ENCODE results near the gene LNX1. TPM values are rescaled to one million over a fixed set of nuclear protein-coding genes. Genes with fewer than 3 reads are reported as not detected.

LNX1 gene
- total and polyA plus RNA-seq, 9 donors, result 2.4 to 5.1 (median 2.8) TPM

- peaks cover 35% of the 10 kb centered on the region for H3K4me1 ChIP-seq (ENCODE audit: control insufficient read depth, insufficient read depth, low read length)
- DNase-seq, result no peak
- no peaks in the 10 kb centered on the region for H3K36me3 ChIP-seq (ENCODE audit: control insufficient read depth, insufficient read depth, low read length)
- WGBS (ENCODE audit: insufficient coverage), result 52% methylated on average over 8 of the region's 8 CpGs
- H3K27me3 ChIP-seq (ENCODE audit: control insufficient read depth, insufficient read depth, low read length), result no peaks in the 10 kb centered on the region
- no peaks in the 10 kb centered on the region for H3K9me3 ChIP-seq (replicated peaks; ENCODE audit: control insufficient read depth, low read depth, low read length)
- peak overlapping the region; percentile 50 for H3K27ac ChIP-seq (ENCODE audit: low read length)
- no peak overlapping the region for H3K4me3 ChIP-seq (ENCODE audit: low read length)
Measured at GRCh38 chr4:53592122-53592521, 836 bp upstream of the LNX1 start.

GRCh38 chr4:53590187-53590586 lies 1.1 kb downstream of the LNX1 start:
- peak; percentile 90 for DNase-seq
- H3K4me1 ChIP-seq (ENCODE audit: control insufficient read depth, insufficient read depth, low read length), result peaks cover 35% of the 10 kb centered on the region
- no peaks in the 10 kb centered on the region for H3K9me3 ChIP-seq (replicated peaks; ENCODE audit: control insufficient read depth, low read depth, low read length)
- 0% methylated on average over 1 of the region's 2 CpGs for WGBS (ENCODE audit: insufficient coverage)
- H3K27me3 ChIP-seq (ENCODE audit: control insufficient read depth, insufficient read depth, low read length), result no peaks in the 10 kb centered on the region
- no peak overlapping the region for H3K4me3 ChIP-seq (ENCODE audit: low read length)
- peak overlapping the region; percentile 67 for H3K27ac ChIP-seq (ENCODE audit: low read length)
- no peaks in the 10 kb centered on the region for H3K36me3 ChIP-seq (ENCODE audit: control insufficient read depth, insufficient read depth, low read length)

DNA sequence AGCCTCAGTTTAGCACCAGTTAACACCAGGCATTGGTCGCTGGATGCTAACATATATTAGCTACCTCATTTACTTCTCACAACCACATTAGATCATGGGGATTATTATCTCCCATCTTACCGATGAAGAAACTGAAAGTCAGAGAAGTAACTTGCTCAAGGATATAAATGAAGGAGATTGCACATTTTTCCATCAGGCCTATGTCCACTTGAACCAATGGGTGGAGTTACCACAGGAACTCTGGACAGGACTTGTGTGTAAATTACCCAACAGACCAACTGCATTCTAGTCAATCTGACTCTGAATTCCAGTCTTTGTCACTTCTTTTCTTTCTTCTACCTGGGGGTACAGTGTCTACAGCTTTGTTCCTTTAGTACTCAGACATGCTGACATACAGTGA lies 1.8 kb downstream of the LNX1 start:
- Histone ChIP-seq H3K4me1 (ENCODE audit: control insufficient read depth, insufficient read depth, low read length) (peaks cover 35% of the 10 kb centered on the region), H3K9me3 (replicated peaks; ENCODE audit: control insufficient read depth, low read depth, low read length) (no peaks in the 10 kb centered on the region), H3K36me3 (ENCODE audit: control insufficient read depth, insufficient read depth, low read length) (no peaks in the 10 kb centered on the region), H3K27ac (ENCODE audit: low read length) (peak overlapping the region; percentile 67), H3K27me3 (ENCODE audit: control insufficient read depth, insufficient read depth, low read length) (no peaks in the 10 kb centered on the region), H3K4me3 (ENCODE audit: low read length) (no peak overlapping the region)
- no peak for DNase-seq
- WGBS (ENCODE audit: insufficient coverage), result no CpG with 5 or more reads among the region's 2 CpGs

GRCh38 chr4:53587135-53587534 lies 4.2 kb downstream of the LNX1 start:
- no CpG with 5 or more reads among the region's 2 CpGs for WGBS (ENCODE audit: insufficient coverage)
- Histone ChIP-seq H3K9me3 (replicated peaks; ENCODE audit: control insufficient read depth, low read depth, low read length) (no peaks in the 10 kb centered on the region), H3K36me3 (ENCODE audit: control insufficient read depth, insufficient read depth, low read length) (no peaks in the 10 kb centered on the region), H3K4me1 (ENCODE audit: control insufficient read depth, insufficient read depth, low read length) (peaks cover 25% of the 10 kb centered on the region), H3K27ac (ENCODE audit: low read length) (no peak overlapping the region), H3K27me3 (ENCODE audit: control insufficient read depth, insufficient read depth, low read length) (no peaks in the 10 kb centered on the region), H3K4me3 (ENCODE audit: low read length) (no peak overlapping the region)
- no peak for DNase-seq

DNA sequence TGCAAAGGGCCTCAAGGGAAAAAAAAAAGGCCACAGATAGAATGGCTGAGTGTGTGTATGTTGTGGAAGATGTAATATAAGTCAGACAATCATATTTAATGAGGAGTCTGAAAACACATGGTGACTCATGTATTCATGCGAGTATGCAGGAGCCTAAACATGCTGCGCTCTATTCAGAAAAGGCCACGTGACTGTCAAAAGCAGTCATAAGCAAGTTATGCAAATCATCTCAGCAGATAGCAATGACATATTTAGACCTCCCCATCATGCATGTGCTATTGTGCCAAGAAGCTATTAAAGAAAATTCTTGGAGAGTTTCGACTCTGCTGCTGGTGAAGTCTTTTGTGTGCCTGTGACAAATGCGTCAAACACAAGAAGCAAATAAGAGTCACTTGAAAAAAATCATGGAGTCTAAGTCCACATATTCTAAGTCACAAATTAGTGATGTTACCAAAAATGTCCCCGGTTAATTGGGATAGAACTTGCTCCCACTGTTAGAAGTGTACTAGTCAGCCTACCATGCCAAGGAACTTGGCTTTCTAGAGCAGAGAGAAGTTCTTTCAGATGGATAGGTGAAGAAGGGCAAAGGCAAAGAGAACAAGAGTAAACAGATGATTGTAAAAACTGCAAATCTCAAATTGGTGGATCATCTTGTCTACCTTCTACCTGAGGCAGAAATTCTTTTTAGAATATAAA lies 5.0 kb downstream of the LNX1 start:
- peak; percentile 66 for DNase-seq
- WGBS (ENCODE audit: insufficient coverage), result 49% methylated on average over 3 of the region's 6 CpGs

DNA sequence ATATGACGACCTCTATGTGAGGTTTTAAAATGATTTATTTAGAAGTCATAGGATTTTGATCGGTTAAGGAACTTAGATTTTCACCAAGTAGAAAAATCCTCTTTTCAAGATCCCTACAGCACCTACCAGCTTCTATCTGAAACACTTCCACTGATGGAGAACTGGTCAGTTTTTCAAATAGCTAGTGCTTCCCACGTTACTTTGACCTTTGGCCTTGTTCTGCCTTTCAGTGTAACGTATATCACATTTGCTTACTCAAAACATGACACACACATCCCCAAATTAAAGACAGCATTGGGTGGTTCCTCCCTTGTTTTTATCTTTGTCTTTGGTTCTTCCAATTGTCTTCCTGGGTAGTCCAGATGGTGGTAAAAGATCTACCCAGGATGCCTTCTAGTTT lies 6.6 kb downstream of the LNX1 start:
- Histone ChIP-seq H3K4me1 (ENCODE audit: control insufficient read depth, insufficient read depth, low read length) (peaks cover 7% of the 10 kb centered on the region), H3K9me3 (replicated peaks; ENCODE audit: control insufficient read depth, low read depth, low read length) (no peaks in the 10 kb centered on the region), H3K27me3 (ENCODE audit: control insufficient read depth, insufficient read depth, low read length) (no peaks in the 10 kb centered on the region), H3K36me3 (ENCODE audit: control insufficient read depth, insufficient read depth, low read length) (no peaks in the 10 kb centered on the region), H3K27ac (ENCODE audit: low read length) (no peak overlapping the region), H3K4me3 (ENCODE audit: low read length) (no peak overlapping the region)
- no peak for DNase-seq
- 50% methylated on average over 1 of the region's 4 CpGs for WGBS (ENCODE audit: insufficient coverage)

More for the DNA sequence above, 5.0 kb downstream of the LNX1 start:
- no peaks in the 10 kb centered on the region for H3K27me3 ChIP-seq (ENCODE audit: control insufficient read depth, insufficient read depth, low read length)
- no peak overlapping the region for H3K4me3 ChIP-seq (ENCODE audit: low read length)
- no peak overlapping the region for H3K27ac ChIP-seq (ENCODE audit: low read length)
- no peaks in the 10 kb centered on the region for H3K9me3 ChIP-seq (replicated peaks; ENCODE audit: control insufficient read depth, low read depth, low read length)
- peaks cover 16% of the 10 kb centered on the region for H3K4me1 ChIP-seq (ENCODE audit: control insufficient read depth, insufficient read depth, low read length)
- H3K36me3 ChIP-seq (ENCODE audit: control insufficient read depth, insufficient read depth, low read length), result no peaks in the 10 kb centered on the region

DNA sequence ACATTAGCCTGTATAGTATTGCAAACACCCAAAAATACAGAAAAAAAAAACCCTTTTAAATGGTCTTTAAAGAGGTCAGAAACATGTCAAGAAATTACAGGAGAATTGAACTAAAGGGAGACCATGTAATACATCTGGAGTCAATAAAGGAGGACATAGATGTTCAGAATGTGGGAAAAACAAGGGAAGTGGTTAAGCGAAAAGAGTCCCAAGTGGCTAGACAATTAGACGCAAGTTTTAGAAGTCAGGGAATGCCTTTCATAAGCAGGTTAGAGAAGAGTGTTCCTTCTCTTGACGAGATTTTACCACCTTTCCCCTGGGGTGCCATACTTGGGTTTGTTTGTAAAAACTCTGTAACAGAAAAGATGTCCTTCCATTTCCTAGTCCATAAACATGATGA lies 7.8 kb downstream of the LNX1 start:
- Histone ChIP-seq H3K27me3 (ENCODE audit: control insufficient read depth, insufficient read depth, low read length) (no peaks in the 10 kb centered on the region), H3K4me1 (ENCODE audit: control insufficient read depth, insufficient read depth, low read length) (peaks cover under 1% of the 10 kb centered on the region), H3K4me3 (ENCODE audit: low read length) (no peak overlapping the region), H3K36me3 (ENCODE audit: control insufficient read depth, insufficient read depth, low read length) (no peaks in the 10 kb centered on the region), H3K9me3 (replicated peaks; ENCODE audit: control insufficient read depth, low read depth, low read length) (no peaks in the 10 kb centered on the region), H3K27ac (ENCODE audit: low read length) (no peak overlapping the region)
- WGBS (ENCODE audit: insufficient coverage), result 44% methylated on average over 1 of the region's 3 CpGs
- no peak for DNase-seq

- no peaks in the 10 kb centered on the region for H3K36me3 ChIP-seq (ENCODE audit: control insufficient read depth, insufficient read depth, low read length)
- DNase-seq, result no peak
- H3K4me1 ChIP-seq (ENCODE audit: control insufficient read depth, insufficient read depth, low read length), result no peaks in the 10 kb centered on the region
- no peaks in the 10 kb centered on the region for H3K9me3 ChIP-seq (replicated peaks; ENCODE audit: control insufficient read depth, low read depth, low read length)
- WGBS (ENCODE audit: insufficient coverage), result 60% methylated on average over 2 of the region's 4 CpGs
- H3K4me3 ChIP-seq (ENCODE audit: low read length), result no peak overlapping the region
- no peaks in the 10 kb centered on the region for H3K27me3 ChIP-seq (ENCODE audit: control insufficient read depth, insufficient read depth, low read length)
- no peak overlapping the region for H3K27ac ChIP-seq (ENCODE audit: low read length)
Measured at GRCh38 chr4:53582194-53582593, 9.1 kb downstream of the LNX1 start.

GRCh38 chr4:53580274-53580673 lies 11.0 kb downstream of the LNX1 start:
- no peak overlapping the region for H3K27ac ChIP-seq (ENCODE audit: low read length)
- 100% methylated on average over 1 of the region's 3 CpGs for WGBS (ENCODE audit: insufficient coverage)
- no peaks in the 10 kb centered on the region for H3K9me3 ChIP-seq (replicated peaks; ENCODE audit: control insufficient read depth, low read depth, low read length)
- no peak for DNase-seq
- H3K36me3 ChIP-seq (ENCODE audit: control insufficient read depth, insufficient read depth, low read length), result no peaks in the 10 kb centered on the region
- H3K4me1 ChIP-seq (ENCODE audit: control insufficient read depth, insufficient read depth, low read length), result no peaks in the 10 kb centered on the region
- no peak overlapping the region for H3K4me3 ChIP-seq (ENCODE audit: low read length)
- no peaks in the 10 kb centered on the region for H3K27me3 ChIP-seq (ENCODE audit: control insufficient read depth, insufficient read depth, low read length)

GRCh38 chr4:53579826-53580225 lies 11.5 kb downstream of the LNX1 start:
- no peak for DNase-seq
- Histone ChIP-seq H3K36me3 (ENCODE audit: control insufficient read depth, insufficient read depth, low read length) (no peaks in the 10 kb centered on the region), H3K9me3 (replicated peaks; ENCODE audit: control insufficient read depth, low read depth, low read length) (no peaks in the 10 kb centered on the region), H3K4me3 (ENCODE audit: low read length) (no peak overlapping the region), H3K4me1 (ENCODE audit: control insufficient read depth, insufficient read depth, low read length) (no peaks in the 10 kb centered on the region), H3K27me3 (ENCODE audit: control insufficient read depth, insufficient read depth, low read length) (no peaks in the 10 kb centered on the region), H3K27ac (ENCODE audit: low read length) (no peak overlapping the region)
- WGBS (ENCODE audit: insufficient coverage), result no CpG with 5 or more reads among the region's 3 CpGs

All from muscle of leg (tissue), 11 donors.